HCT116 (cell line): ENCODE results near the gene RNF220. TPM values are rescaled to one million over a fixed set of nuclear protein-coding genes. Genes with fewer than 3 reads are reported as not detected.

Experiments used
- ATAC-seq: fragments of 200-7000 bp; cut with Tn5 transposase; 2 replicates; pipeline ENCODE4 v1.9.1; 2020; ENCODE audit warnings: mild to moderate bottlenecking, moderate library complexity
- BruUV-seq: library from RNA; stranded (reverse); fragments of 400-500 nt; replicated peaks from 2 replicates; lab custom pipeline; 2021; lab: Mats Ljungman, UMichigan
- CTCF ChIA-PET: fragments of 300-600 bp; sonication (Branson Sonifier 250); formaldehyde crosslinking; loops from one replicate; lab custom pipeline; 2021; ENCODE audit warnings: antibody characterized with exemption; lab: Charles Lee
- POLR2A ChIA-PET: fragments of 300-600, 350-600 bp; sonication (Branson Sonifier 250); formaldehyde crosslinking; loops from one replicate; lab custom pipeline; 2021; ENCODE audit warnings: antibody characterized with exemption; lab: Charles Lee
- RAD21 ChIA-PET, 2 experiments: fragments of 300-600 bp; sonication (Branson Sonifier 250); formaldehyde crosslinking; loops; one replicate each; lab custom pipeline; 2023; ENCODE audit warnings: low total read pairs in 2 of 2; ENCODE audit not compliant: uncharacterized antibody in 2 of 2, unreplicated experiment in 2 of 2, low non-redundant PET in 1 of 2; lab: Charles Lee
- DNase-seq: peaks from one replicate; pipeline ENCODE4 v3.0.0-alpha.2; 2010; ENCODE audit warnings: low read depth, low spot score
- H2AFZ ChIP-seq: fragments of 200-600 bp; shearing (Covaris generic), sonication (generic); 2 replicates; pipeline ENCODE4 v1.6.1; 2017; ENCODE audit warnings: low read depth, mixed run types, mixed read lengths, antibody characterized with exemption, low read length; ENCODE audit not compliant: poor library complexity, severe bottlenecking
- H3K27ac ChIP-seq: 2 replicates; pipeline ENCODE4 v1.5.1; 2012; ENCODE audit warnings: low read depth, low read length
- H3K27me3 ChIP-seq: fragments of 200-600 bp; sonication (generic); 2 replicates; pipeline ENCODE4 v1.6.1; 2016; ENCODE audit warnings: mixed run types, low read length, mixed read lengths; ENCODE audit not compliant: insufficient read depth
- H3K36me3 ChIP-seq, 2 experiments: fragments of 200-500 bp in 1 of 2; fragments of 200-600 bp in 1 of 2; sonication (Bioruptor generic) in 1 of 2; sonication (generic) in 1 of 2; 2 replicates each; pipeline versions ENCODE4 v1.5.1 to v1.6.1; 2014 to 2016; ENCODE audit warnings: low read length in 2 of 2, inconsistent platforms in 1 of 2, mixed read lengths in 1 of 2, mixed run types in 1 of 2; ENCODE audit not compliant: insufficient read depth in 2 of 2, control insufficient read depth in 1 of 2
- H3K4me1 ChIP-seq, 2 experiments: fragments of 200-600 bp in 1 of 2; sonication (generic) in 1 of 2; 2 replicates each; pipeline versions ENCODE4 v1.5.1 to v1.6.1; 2012 to 2017; ENCODE audit warnings: low read length in 2 of 2, inconsistent platforms in 1 of 2, mild to moderate bottlenecking in 1 of 2, mixed read lengths in 1 of 2, mixed run types in 1 of 2, moderate library complexity in 1 of 2; ENCODE audit not compliant: insufficient read depth in 2 of 2, control insufficient read depth in 1 of 2
- H3K4me2 ChIP-seq: fragments of 200-600 bp; sonication (generic); 2 replicates; pipeline ENCODE4 v1.6.1; 2017; ENCODE audit warnings: mixed run types, low read length, mixed read lengths
- H3K4me3 ChIP-seq, 2 experiments: fragments of 200-600 bp in 1 of 2; sonication (generic) in 1 of 2; replicated peaks in 1 of 2; 2 replicates each; pipeline ENCODE4 v1.5.1; 2011 to 2016; ENCODE audit warnings: low read length in 2 of 2, control low read depth in 1 of 2, low read depth in 1 of 2, mild to moderate bottlenecking in 1 of 2, mixed read lengths in 1 of 2, mixed run types in 1 of 2
- H3K79me2 ChIP-seq: fragments of 200-600 bp; sonication (generic); 2 replicates; pipeline ENCODE4 v1.6.1; 2017; ENCODE audit warnings: mild to moderate bottlenecking, mixed run types, low read length, moderate library complexity, mixed read lengths; ENCODE audit not compliant: insufficient read depth
- H3K9ac ChIP-seq: fragments of 200-600 bp; sonication (generic); 2 replicates; pipeline ENCODE4 v1.6.1; 2016; ENCODE audit warnings: low read length, mixed read lengths
- H3K9me2 ChIP-seq: fragments of 200-600 bp; sonication (generic), shearing (Covaris generic); 2 replicates; pipeline ENCODE4 v1.6.1; 2017; ENCODE audit warnings: mixed run types, mild to moderate bottlenecking, moderate library complexity; ENCODE audit not compliant: insufficient read depth
- H3K9me3 ChIP-seq, 2 experiments: fragments of 200-500 bp in 1 of 2; fragments of 200-600 bp in 1 of 2; sonication (Bioruptor generic) in 1 of 2; sonication (generic) in 1 of 2; 2 replicates each; pipeline ENCODE4 v1.6.1; 2014 to 2017; ENCODE audit warnings: low read length in 2 of 2, mixed read lengths in 2 of 2, inconsistent platforms in 1 of 2, low read depth in 1 of 2, mild to moderate bottlenecking in 1 of 2, mixed run types in 1 of 2, moderate library complexity in 1 of 2; ENCODE audit not compliant: control insufficient read depth in 1 of 2, insufficient read depth in 1 of 2
- H4K20me1 ChIP-seq: fragments of 200-600 bp; sonication (generic), shearing (Covaris generic); 2 replicates; pipeline ENCODE4 v1.6.1; 2017; ENCODE audit warnings: mixed run types, mild to moderate bottlenecking, moderate library complexity; ENCODE audit not compliant: insufficient read depth
- EGR1 ChIP-seq: IDR thresholded peaks from 2 replicates; pipeline ENCODE4 v1.6.1; 2012; ENCODE audit warnings: low read depth
- ELF1 ChIP-seq: IDR thresholded peaks from 2 replicates; pipeline ENCODE4 v1.6.1; 2012; ENCODE audit warnings: low read depth, borderline replicate concordance
- EZH2phosphoT487 ChIP-seq: fragments of 200-600 bp; IDR thresholded peaks from 2 replicates; pipeline ENCODE4 v1.6.1; 2018; ENCODE audit warnings: antibody characterized with exemption, borderline replicate concordance
- FOSL1 ChIP-seq: IDR thresholded peaks from 2 replicates; pipeline ENCODE4 v1.6.1; 2012; ENCODE audit warnings: low read depth
- JUND ChIP-seq: IDR thresholded peaks from 2 replicates; pipeline ENCODE4 v1.6.1; 2012
- RAD21 ChIP-seq: IDR thresholded peaks from 2 replicates; pipeline ENCODE4 v1.6.1; 2012; ENCODE audit warnings: low read depth, mild to moderate bottlenecking
- SIN3A ChIP-seq: IDR thresholded peaks from 2 replicates; pipeline ENCODE4 v1.6.1; 2012; ENCODE audit warnings: low read depth
- SP1 ChIP-seq: IDR thresholded peaks from 2 replicates; pipeline ENCODE4 v1.6.1; 2012; ENCODE audit warnings: low read depth
- TCF7L2 ChIP-seq: IDR thresholded peaks from 2 replicates; pipeline ENCODE4 v1.7.0; 2011; ENCODE audit warnings: borderline replicate concordance, inconsistent platforms; ENCODE audit not compliant: insufficient read depth, insufficient read length; ENCODE audit errors: extremely low read depth
- YY1 ChIP-seq: IDR thresholded peaks from 2 replicates; pipeline ENCODE4 v1.6.1; 2011; ENCODE audit warnings: low read length, low read depth, moderate library complexity, mild to moderate bottlenecking; ENCODE audit not compliant: insufficient replicate concordance; ENCODE audit errors: extremely low read depth
- ZNF274 ChIP-seq: fragments of 200-500 bp; sonication (Bioruptor generic); IDR thresholded peaks from 2 replicates; pipeline ENCODE4 v1.6.1; 2014; ENCODE audit warnings: mild to moderate bottlenecking, low read depth, low read length, inconsistent platforms
- intact Hi-C: fragments of 100-400 bp; cut with micrococcal nuclease; formaldehyde crosslinking; loops from 2 replicates; pipeline ENCODE4 v1.10.0; 2022
- total RNA-seq: library from RNA; stranded (reverse); gene quantifications from one replicate; pipeline ENCODE4 v1.2.1, GENCODE V29; 2021; ENCODE audit not compliant: unreplicated experiment
- TF ChIP-seq, protein P1 (sequence below): IDR thresholded peaks from 2 replicates; pipeline ENCODE4 v1.6.1; 2012
- TF ChIP-seq, protein P2 (sequence below): IDR thresholded peaks from 2 replicates; pipeline ENCODE4 v1.6.1; 2012; ENCODE audit warnings: low read depth

RNF220 gene
- total RNA-seq, 1 experiment from 2014 or later = 84.5 TPM

DNA sequence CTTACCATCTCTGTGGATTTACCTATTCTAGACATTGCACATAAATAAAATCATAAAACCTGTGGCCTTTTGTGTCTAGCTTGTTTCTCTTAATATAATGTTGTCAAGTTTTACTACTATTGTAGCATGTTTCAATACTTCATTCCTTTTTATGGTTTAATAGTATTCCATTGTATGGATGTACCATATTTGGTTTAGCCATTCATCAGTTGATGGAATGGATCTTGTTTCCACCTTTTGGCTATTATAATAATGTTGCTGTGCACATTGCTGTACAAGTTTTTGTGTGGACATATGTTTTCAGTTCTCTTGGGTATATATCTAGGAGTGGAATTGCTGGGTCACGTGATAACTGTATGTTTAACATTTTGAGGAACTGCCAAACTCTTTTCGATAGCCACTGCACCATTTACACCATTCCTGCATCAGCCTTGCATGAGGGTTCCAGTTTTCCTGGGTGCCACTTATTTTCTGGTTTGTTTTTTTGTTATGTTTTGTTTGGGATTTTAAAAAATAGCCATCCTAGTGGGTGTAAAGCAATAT is 66.9 kb downstream of the RNF220 start:
- TF ChIP-seq SP1 (no peak), ZNF274 (no peak), EZH2phosphoT487 (no peak)
- Histone ChIP-seq H3K9ac (no peak overlapping the region), H3K4me2 (no peak overlapping the region), H3K4me1 (no peaks in the 10 kb centered on the region), H3K36me3 (no peaks in the 10 kb centered on the region), H3K9me2 (no peaks in the 10 kb centered on the region), H3K27me3 (peaks cover 4% of the 10 kb centered on the region; the same call in 1 of the 2 replicates), H3K9me3 (no peaks in the 10 kb centered on the region), H2AFZ (no peak overlapping the region), H4K20me1 (no peaks in the 10 kb centered on the region), H3K79me2 (no peaks in the 10 kb centered on the region), H3K27ac (no peak overlapping the region), H3K4me3 (no peak overlapping the region)
- ChIA-PET CTCF (no interaction called here), RAD21 (no interaction called here), POLR2A (no interaction called here)
- no peak for ATAC-seq
- intact Hi-C loops = no loop called here
- no TSS peak for BruUV-seq
- DNase-seq = no peak

DNA sequence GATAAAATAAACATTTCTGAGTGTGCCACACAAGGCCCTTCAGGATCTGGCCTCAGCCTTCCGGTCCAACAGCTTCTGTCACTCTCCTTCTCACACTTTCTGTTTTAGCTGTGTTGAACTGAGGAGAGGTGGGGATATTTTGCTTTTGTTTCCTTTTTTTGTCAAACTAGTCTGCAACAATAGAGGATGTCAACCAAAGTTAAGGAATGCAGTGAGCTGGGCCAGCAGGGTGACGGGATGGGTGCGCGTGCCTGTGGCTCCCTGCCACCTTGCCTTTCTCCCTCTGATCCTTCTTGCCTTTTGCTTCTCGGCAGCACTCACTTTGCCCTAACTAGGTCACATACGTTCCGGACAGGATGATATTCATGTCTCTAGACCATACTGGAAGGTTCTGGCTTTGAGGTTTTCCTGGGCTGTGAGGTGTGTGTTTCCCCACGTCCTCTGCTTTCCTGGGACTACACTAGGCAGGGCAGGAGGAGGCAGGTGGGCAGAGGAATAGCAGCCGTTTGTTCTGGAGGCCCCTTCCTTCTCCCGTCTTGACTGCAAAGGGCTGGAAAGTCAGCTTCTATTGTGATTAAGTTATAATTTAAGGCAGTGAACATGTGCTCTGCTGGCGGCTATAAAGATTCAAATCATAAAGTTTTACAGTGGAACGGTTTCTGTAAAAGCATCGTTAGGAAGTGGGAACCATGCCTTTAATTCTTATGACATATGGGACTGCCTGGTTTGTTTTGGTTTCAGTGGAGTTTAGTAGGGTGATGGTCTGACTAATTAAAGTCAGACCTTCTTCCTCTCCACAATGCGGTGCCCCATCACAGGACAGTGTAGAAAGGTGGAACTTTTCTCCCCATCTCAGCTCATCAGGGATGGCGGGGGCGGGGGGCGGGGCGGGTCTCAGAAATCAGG is 67.8 kb downstream of the RNF220 start:
- CTCF ChIA-PET = no interaction called here
- Histone ChIP-seq H4K20me1 (no peaks in the 10 kb centered on the region), H3K4me3 (no peak overlapping the region), H3K27me3 (peaks cover 4% of the 10 kb centered on the region; the same call in 1 of the 2 replicates), H3K4me1 (no peaks in the 10 kb centered on the region), H2AFZ (no peak overlapping the region), H3K27ac (no peak overlapping the region), H3K36me3 (no peaks in the 10 kb centered on the region), H3K4me2 (no peak overlapping the region), H3K9ac (no peak overlapping the region), H3K9me3 (no peaks in the 10 kb centered on the region), H3K79me2 (no peaks in the 10 kb centered on the region), H3K9me2 (no peaks in the 10 kb centered on the region)
- intact Hi-C loops = no loop called here
- BruUV-seq = no TSS peak
- POLR2A ChIA-PET = no interaction called here
- ATAC-seq = no peak
- RAD21 ChIA-PET = no interaction called here
- DNase-seq = no peak
- TF ChIP-seq ELF1 = no peak
- no peak for TF ChIP-seq YY1
- TF ChIP-seq RAD21 = no peak
- TF ChIP-seq FOSL1 = no peak
- no peak for TF ChIP-seq EGR1
- TF ChIP-seq, protein P1, sequence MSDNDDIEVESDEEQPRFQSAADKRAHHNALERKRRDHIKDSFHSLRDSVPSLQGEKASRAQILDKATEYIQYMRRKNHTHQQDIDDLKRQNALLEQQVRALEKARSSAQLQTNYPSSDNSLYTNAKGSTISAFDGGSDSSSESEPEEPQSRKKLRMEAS = no peak
- TF ChIP-seq ZNF274 = no peak
- TF ChIP-seq SP1 = no peak
- TF ChIP-seq JUND = no peak
- no peak for TF ChIP-seq TCF7L2
- TF ChIP-seq SIN3A = no peak
- TF ChIP-seq, protein P2, sequence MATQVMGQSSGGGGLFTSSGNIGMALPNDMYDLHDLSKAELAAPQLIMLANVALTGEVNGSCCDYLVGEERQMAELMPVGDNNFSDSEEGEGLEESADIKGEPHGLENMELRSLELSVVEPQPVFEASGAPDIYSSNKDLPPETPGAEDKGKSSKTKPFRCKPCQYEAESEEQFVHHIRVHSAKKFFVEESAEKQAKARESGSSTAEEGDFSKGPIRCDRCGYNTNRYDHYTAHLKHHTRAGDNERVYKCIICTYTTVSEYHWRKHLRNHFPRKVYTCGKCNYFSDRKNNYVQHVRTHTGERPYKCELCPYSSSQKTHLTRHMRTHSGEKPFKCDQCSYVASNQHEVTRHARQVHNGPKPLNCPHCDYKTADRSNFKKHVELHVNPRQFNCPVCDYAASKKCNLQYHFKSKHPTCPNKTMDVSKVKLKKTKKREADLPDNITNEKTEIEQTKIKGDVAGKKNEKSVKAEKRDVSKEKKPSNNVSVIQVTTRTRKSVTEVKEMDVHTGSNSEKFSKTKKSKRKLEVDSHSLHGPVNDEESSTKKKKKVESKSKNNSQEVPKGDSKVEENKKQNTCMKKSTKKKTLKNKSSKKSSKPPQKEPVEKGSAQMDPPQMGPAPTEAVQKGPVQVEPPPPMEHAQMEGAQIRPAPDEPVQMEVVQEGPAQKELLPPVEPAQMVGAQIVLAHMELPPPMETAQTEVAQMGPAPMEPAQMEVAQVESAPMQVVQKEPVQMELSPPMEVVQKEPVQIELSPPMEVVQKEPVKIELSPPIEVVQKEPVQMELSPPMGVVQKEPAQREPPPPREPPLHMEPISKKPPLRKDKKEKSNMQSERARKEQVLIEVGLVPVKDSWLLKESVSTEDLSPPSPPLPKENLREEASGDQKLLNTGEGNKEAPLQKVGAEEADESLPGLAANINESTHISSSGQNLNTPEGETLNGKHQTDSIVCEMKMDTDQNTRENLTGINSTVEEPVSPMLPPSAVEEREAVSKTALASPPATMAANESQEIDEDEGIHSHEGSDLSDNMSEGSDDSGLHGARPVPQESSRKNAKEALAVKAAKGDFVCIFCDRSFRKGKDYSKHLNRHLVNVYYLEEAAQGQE = no peak
